HG03432 (cell line): ENCODE results near the gene FRZB.

ENCODE experiments used
- ATAC-seq: cut with Tn5 transposase; IDR thresholded peaks from one replicate; pipeline ENCODE4 v1.9.1; 2021; ENCODE audit warnings: mild to moderate bottlenecking, moderate library complexity; ENCODE audit not compliant: unreplicated experiment

FRZB gene

DNA sequence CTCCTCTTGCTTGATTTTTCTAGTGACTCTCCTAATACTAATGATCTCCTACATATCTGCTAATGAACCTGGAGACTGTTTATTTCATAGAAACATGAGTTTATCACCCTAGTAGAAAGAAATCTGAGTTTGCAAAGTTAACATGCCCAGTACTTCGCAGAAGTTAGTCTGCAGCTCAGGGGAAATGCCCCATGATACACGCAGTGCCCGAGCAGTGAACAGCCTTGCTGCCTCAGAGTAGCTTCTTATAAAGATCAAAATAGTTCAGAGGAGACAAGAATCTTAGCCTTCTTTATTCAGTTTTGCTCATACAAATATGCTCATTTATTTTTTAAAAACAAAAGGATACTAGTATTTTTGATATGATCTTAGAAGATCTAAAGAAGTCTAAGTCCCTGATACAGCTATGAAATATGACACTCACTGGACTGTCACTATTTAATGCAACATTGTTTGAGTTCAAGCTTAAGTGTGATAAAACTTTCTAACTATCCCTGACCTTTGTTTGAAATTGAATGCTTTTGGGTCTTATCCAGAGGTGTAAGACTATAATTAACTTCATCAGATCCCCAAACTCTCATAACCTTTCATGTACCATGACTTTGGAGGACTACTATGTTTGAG, 20.5 kb downstream of the FRZB start:
- no peak for ATAC-seq

DNA sequence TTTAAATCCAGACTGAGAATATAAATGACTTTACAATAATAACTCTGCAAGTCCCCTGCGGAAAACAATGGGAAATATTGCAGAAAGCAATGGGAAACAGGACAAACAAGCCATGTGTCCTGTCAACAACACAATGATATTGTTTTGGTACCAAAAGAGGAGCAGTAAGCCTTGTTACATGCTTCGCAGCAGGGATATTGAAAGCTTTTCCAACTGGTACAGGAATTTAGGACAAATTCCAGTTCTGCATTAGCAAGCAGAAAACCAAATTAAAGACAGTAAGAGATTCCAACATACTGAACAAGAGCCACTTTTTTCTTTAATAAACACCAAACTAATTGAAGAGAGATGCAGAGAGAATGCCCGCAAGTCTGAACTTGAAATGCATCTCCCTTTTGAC, 30.0 kb downstream of the FRZB start:
- no peak for ATAC-seq

DNA sequence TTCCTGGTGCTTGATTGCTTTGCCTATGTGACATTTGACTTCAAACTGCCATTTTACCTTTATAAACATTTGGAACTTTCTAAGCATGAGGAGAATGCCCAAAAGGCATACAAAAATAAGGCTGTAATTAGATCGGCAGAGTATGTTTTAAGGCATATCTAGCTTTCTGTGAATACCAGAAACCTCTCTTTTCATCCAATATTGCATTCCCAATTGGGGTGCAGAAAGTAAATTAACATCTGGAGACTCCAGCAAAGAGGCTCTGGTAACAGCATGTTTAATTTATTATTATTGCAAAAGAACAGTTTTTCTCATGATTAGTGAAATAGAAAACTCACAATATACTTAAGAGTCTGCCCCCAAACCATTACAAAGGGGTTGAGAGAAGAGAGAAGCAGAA, 32.1 kb downstream of the FRZB start:
- ATAC-seq, result no peak

DNA sequence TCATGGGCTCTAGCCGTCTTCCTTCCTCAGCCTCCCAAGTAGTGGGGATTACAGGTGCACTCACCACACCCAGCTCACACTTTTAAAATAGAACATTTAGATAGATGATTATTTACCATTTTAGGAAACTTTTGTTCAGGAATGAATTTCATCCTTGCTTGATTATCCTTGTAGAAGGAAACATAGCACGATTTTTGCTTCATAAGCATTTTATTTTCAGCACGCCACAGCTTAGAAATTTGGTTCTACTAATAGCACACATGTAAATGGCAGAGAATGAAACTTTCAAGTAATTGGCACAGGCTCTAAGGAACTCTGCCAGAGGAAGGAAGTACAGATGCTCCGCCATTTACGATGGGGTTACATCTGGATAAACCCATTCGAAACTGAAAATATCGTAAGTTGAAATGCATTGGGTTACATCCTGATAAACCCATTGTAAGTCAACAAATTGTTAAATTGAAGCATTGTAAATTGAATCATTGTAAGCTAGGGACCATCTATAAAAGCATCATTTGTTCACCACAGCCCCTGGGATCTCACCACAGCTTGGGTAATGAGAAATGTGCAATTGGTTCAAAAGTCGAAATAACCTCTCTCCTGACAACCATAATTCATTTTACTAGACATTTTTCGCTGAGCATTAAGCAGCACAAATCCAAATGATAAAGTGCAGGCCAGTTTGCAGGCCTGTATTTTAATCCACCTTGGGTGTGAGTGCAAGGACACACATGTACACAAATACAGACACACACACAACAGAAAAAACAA, 33.2 kb downstream of the FRZB start:
- ATAC-seq, result no peak

DNA sequence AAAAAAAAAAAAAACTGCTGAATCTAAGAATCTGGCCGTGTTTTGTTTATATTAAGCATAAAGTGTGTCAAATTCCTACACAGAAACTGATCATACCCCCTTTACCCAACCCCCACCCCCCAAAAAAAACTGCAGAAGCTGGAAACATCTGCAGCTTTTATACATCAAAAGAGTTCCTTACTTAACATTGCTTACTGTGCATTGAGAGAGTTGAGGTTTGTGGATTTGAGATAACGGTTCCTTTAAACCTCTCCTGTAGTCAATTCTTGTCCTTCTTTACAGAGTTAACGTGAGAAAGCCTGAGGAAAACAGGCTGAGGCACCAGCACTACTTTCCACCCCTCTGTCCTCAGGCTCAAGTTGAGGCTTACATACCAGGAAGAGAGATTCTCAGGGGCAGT, 34.5 kb downstream of the FRZB start:
- ATAC-seq, result no peak

DNA sequence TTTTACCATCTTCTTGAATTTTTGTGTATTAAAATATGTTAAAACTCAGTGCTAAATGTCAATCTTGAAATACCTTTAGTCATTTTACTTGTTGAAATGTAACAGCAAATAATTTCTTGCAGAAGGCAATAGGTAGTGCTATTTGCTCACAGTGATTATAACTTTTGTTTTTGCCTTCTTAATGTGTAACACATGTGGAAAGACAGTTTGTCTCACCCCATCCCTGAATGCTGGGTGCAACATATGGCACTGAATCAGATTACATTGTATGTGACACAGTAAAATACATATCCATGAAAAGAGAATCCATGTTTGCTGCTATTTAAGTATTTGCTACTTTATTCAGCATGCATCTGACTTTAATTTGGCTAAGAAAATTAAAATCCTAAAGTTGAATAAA, 35.3 kb downstream of the FRZB start:
- ATAC-seq, result no peak

DNA sequence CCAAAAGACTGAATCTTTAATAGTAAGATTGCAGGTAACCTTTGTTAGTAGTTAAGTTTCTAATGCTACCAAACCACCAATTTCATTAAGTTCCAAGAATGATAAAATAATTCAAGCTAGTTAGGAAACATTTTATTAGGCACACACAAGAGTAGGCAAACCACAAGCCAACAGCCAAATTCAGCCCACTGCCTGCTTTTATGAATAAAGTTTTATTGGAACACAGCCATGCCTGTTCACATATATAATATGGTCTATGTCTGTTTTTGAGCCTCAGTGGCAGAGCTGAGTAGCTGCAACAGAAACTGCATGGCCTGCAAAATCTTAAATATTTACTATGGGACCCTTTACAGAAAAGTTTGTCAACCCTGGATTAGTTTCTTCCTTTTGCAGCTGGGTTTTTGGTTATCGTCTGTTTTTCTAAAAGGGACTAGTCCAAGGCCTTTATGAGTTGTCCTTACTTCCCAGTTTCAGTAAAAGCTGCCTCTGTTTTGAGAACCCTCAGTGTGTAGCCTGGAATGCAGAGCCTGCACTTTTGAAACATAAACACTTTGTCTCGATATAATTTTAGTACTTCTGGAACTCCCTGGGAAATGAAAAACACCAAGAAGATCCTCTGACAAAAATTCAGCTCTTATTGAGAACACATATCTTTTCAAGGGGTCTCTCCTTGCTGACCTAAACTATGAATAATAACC, 39.1 kb downstream of the FRZB start:
- no peak for ATAC-seq

DNA sequence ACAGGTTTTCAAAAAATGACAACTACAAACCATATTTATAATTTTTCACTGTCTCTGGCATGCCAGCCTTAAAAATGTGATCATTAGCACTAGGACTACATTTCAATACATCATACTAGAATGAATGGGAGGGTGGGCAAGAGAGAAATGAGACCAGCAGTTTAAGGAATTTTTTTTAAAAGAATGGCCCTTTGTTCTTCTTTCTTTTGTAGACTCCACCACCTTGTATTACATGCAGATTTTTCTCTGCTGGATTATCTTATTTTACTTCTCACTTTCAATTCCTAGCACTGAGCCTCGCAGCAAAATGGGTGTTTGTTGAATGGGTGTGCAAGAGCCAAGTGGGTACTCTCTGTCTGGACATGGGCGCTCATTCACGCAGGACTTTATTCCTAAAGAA, 39.9 kb downstream of the FRZB start:
- ATAC-seq, result no peak

DNA sequence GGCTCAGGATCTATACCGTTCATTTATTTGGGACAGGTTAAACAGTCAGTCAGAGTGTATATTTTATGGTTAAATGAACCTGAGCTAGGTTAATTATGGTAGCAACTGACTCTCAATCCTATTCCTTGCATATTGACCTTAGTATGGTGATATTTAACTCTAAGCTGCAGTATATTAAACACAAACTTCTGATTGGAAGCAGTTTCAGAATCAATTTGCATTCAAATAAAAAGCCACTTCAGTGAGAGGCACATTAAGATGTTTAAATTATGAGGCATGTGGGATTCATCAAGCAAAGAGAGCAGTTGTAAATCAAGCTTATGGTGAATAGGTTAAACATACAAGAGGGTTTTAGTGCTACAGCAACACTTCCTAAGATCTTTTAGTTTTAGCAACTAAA, 40.4 kb downstream of the FRZB start:
- ATAC-seq, result no peak

DNA sequence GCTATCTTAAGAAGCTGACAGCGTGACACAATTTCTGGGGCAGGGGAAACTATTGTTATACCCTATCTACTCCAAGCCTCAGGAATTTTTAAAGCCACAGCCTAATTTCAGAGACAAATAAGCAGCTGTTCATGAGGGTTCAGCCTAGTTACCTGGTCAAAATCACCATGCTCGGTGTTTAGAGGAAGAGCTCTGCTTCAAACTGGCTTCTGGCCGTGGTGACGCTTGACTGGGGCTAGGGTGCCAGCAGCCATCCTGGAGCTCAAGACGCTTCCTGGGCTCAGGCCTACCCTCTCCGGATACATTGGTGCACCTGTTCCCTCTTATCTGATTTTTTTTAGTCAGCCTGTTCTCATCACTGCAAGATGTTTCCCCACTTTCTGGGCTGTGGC, 41.7 kb downstream of the FRZB start:
- ATAC-seq, result no peak

DNA sequence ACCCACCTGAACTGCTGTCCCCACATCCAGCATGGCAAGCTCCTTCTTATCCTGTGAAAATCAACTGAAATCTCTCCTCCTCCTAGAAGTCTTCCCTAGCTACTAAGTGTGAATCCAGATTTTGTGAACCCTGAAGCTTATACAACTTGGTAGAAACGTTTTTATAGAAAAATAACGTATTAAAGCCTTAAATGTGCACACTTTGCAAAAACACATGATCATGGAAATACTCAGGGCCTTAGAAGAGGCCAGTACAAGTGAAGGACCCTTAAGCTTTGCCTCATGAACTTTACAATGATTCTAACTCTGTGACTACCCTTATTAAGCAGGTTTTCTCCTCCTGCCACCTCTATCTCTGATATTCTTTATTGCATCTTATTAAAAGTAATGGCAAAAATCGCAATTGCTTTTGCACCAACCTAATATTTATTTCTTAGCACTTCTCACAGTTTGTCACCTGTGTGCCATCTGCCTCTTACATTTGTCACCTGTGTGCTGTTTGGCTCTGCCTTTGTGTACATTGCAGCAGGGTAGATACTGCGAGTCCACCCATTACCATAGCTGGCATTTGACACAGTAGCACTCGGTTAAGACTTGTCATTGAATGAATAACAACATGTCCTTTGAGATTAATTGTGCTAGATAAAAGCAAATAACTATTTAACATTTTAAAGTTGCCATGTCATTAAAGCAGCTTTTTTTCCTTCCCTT, 42.2 kb downstream of the FRZB start:
- ATAC-seq, result no peak

DNA sequence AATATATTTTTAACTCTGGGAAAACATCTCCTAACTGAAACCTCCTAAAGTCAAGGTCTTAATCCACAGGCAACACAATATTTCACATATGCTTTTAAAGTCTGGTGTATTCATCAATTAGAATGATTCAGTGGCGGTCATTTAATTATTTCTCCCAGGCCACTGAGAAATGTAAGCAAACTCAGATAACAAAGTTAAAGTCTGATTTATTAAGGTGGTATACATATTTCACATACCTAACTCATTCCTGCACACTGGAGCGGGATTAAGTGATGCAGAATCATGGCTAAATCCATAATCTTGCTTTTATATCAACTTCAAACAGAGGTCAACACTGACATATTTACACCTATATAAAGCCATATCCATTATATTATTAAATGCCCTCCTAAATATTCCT, 43.7 kb downstream of the FRZB start:
- no peak for ATAC-seq

DNA sequence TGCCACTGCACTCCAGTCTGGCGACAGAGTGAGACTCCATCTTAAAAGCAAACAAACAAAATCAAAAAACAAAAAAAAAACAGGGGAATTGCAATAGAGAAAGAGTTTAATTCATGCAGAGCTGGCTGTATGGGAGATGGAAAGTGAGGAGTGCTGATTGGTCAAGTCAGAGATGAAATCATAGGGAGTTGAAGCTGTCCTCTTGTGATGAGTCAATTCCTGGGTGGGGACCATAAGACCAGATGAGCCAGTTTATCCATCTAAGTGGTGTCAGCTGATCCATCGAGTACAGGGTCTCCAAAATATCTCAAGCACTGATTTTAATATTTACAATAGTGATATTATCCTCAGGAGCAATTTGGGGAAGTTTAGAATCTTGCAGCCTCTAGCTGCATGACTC, 45.3 kb downstream of the FRZB start:
- no peak for ATAC-seq

DNA sequence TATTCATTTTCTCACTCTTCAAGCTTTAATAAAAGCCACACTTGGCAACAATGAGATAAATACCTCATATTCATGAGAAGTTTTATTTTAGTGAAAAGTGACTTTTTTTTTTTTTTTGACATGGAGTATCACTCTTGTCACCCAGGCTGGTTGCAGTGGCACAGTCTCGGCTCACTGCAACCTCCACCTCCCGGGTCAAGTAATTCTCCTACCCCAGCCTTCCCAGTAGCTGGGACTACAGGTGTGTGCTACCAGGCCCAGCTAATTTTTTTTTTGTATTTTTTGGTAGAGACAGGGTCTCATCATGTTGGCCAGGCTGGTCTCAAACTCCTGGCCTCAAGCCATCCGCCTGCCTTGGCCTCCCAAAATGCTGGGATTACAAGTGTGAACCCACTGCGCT, 47.0 kb downstream of the FRZB start:
- ATAC-seq, result no peak

DNA sequence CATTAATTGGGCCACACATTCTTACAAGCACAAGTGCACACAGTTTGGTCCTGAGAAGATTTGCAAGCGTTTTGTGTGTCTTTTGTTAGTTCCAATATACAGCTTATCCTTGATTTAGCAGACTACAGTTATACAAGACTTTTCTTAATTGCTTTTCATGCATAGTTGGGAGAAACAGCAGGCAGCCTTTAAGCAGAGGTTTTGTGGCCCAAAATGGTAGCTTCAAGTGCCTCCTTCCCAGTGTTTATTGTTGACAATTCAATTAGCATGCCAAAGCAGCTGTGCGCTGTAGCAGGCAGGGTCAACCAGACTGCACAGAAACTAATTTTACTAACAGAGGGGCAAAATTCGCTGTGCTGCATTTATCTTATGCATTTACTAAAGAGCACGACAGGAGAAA, 47.5 kb downstream of the FRZB start:
- no peak for ATAC-seq

DNA sequence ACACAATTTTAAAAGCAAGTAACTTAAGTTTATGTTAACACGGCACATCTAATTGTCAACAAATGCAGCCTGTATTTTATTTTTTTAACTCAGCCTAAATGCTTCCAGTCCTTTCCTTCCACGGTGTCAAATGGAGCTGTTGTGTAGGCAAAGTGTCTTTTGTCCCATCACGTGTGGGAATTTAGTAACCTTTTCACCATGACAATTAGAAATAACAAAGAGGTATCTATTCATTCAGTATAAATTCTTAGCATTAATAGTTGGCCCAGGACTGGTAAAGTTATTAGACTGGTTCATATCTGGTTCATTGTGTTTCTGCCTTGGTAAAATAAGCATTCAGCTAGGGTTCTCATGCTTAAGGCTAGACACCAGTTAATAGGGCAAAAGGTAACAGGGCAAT, 47.9 kb downstream of the FRZB start:
- no peak for ATAC-seq

DNA sequence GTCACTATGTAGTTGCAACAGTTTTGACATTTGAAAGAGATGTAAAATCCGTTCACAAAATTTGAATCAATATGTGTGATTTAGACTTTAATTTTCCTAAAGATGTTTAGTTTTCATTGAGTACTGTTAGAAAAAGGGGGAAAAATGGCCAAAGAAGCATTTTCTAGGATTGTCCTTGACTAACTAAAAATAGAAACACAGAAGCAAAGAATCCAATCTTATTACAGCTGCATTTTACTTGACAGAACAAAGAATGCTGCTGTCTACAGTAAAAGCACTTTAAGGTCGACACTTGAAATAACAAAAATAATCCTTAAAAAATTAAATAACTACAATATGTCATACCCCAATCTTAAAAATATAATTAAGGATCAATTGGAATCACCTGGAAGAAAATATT, 48.9 kb downstream of the FRZB start:
- no peak for ATAC-seq

DNA sequence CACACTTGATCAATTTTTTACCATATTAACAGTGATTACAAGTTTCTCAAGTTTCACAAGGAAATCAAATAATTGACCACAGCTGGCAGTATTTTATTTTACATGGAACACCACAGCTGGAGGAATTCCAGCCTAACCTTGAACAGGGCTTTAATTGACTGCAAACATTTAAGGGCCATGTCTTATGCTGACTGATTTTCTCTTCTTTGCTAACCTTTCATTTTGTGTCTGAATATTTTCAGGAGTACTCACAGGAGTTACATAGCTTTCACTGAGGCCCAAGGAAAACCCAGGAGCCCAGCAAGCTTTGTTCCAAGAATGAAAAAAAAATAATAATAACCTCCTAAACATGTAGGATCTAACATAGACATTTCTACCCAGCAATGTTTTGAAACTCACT, 49.6 kb downstream of the FRZB start:
- ATAC-seq, result no peak

DNA sequence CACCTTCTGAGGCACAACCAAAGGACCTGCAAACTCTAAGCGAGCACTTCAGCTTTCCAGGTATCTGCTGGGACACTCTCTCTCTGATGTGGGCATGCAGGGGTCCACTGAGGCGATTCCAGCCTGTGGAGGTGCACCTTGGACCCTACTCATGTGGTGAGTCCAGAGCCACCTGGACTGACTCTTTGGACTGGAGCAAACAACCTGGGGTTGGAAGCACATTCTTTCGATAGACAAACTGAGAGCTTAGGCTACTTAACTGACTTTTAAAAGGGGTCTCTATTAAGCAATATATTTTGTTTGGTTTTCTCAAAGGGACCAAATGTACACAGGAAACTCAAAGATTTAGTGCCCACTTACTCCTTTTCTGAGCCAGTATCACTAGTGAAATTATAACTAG, 51.6 kb downstream of the FRZB start:
- ATAC-seq, result no peak

DNA sequence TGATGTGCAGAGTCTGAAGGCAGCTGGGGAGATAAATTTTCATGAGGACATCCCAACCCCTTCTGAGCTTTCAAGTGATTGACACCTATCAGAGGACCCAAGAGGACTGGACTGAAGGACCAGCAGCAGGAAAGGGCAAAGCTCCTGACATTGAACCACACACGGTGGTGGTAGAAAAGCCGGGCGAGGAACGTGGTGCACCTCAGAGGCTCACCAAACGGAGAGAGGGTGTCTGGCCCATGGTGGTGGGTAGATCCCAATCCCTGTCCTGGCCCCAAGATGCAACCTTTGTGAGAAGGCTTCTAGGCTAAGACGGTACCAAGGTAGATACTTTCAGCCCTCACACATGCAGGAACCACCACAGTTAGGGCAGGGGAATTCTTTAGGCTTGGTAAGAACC, 52.1 kb downstream of the FRZB start:
- no peak for ATAC-seq

DNA sequence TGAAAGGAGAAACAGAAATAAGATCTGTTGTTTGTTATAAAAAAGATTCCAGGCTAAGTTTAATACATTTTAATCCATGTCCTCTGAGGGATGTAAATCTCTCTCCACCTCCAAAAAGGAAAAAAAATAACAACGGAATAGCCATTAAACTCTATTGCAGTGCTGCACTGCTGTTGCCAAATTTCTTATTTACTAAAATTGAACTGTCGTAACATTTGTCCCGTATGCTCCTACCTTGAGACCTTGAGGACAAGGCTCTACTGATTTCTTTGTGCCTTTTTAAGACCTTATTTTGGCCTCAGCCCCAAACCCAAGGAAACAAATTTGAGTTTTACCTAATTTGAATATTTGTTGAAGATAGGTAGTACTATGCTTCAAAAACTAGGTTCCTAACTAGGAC, 56.4 kb downstream of the FRZB start:
- ATAC-seq, result no peak

DNA sequence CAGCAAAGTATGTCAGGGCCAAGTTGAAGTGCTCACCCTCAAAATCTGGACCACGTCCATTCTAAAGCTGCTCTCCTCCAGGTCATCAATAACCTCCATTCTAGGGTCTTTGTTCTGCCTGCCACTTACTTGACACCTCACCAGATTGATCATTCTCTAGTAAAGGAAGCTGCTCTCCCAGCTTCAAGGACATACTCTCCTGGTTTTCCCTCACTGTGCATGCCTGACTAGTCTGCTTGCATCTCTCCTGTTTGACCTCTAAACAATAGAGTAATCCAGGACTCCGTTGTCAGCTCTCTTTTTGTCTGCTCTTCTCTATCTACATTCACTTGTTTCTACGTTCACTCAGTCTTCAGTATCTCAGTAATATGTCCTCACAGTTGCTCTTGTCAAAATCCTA, 59.1 kb downstream of the FRZB start:
- no peak for ATAC-seq
